Astrocyte (in vitro differentiated cells and primary cell): ENCODE data around the gene PSMD2. TPM values are rescaled to one million over a fixed set of nuclear protein-coding genes. Genes with fewer than 3 reads are reported as not detected.

ENCODE experiments used
- DNase-seq: peaks from one replicate; pipeline ENCODE4 v3.0.0-alpha.2; 2010; ENCODE audit warnings: low read depth
- FAIRE-seq: peaks from 2 replicates; lab custom pipeline; 2011; peaks lifted over from hg19 to GRCh38; lab: Jason Lieb, UNC
- H2AFZ ChIP-seq: 2 replicates; pipeline ENCODE4 v1.6.0; 2012; ENCODE audit warnings: low read depth, low read length, inconsistent platforms
- H3K27ac ChIP-seq: 2 replicates; pipeline ENCODE4 v1.5.1; 2011; ENCODE audit warnings: low read depth, low read length, inconsistent platforms
- H3K27me3 ChIP-seq: 2 replicates; pipeline ENCODE4 v1.6.0; 2011; ENCODE audit warnings: low read length, inconsistent platforms; ENCODE audit not compliant: insufficient read depth
- H3K36me3 ChIP-seq: 2 replicates; pipeline ENCODE4 v1.5.1; 2011; ENCODE audit warnings: low read length, inconsistent platforms; ENCODE audit not compliant: insufficient read depth
- H3K4me1 ChIP-seq: 2 replicates; pipeline ENCODE4 v1.5.1; 2011; ENCODE audit warnings: low read length, inconsistent platforms; ENCODE audit not compliant: insufficient read depth
- H3K4me2 ChIP-seq: 2 replicates; pipeline ENCODE4 v1.6.0; 2012; ENCODE audit warnings: low read length, inconsistent platforms
- H3K4me3 ChIP-seq: 2 replicates; pipeline ENCODE4 v1.5.1; 2011; ENCODE audit warnings: low read depth, mild to moderate bottlenecking, low read length, inconsistent platforms; ENCODE audit not compliant: insufficient read depth
- H3K79me2 ChIP-seq: 2 replicates; pipeline ENCODE4 v1.6.0; 2012; ENCODE audit warnings: mild to moderate bottlenecking, low read length, inconsistent platforms; ENCODE audit not compliant: insufficient read depth
- H3K9ac ChIP-seq: 2 replicates; pipeline ENCODE4 v1.6.0; 2012; ENCODE audit warnings: mild to moderate bottlenecking, low read length, inconsistent platforms
- H3K9me3 ChIP-seq: 2 replicates; pipeline ENCODE4 v1.5.1; 2012; ENCODE audit warnings: low read depth, mild to moderate bottlenecking, low read length, inconsistent platforms; ENCODE audit not compliant: insufficient read depth
- H4K20me1 ChIP-seq: 2 replicates; pipeline ENCODE4 v1.6.0; 2012; ENCODE audit warnings: low read length, inconsistent platforms; ENCODE audit not compliant: insufficient read depth
- H3K27ac Mint-ChIP-seq: one replicate; pipeline ENCODE4 v1.8.0; 2021; ENCODE audit warnings: mild to moderate bottlenecking, mixed read lengths; ENCODE audit not compliant: unreplicated experiment
- H3K27me3 Mint-ChIP-seq: one replicate; pipeline ENCODE4 v1.8.0; 2021; ENCODE audit warnings: low read depth, mixed read lengths; ENCODE audit not compliant: unreplicated experiment
- H3K36me3 Mint-ChIP-seq: one replicate; pipeline ENCODE4 v1.8.0; 2021; ENCODE audit warnings: low read depth, mixed read lengths; ENCODE audit not compliant: unreplicated experiment
- H3K4me1 Mint-ChIP-seq: one replicate; pipeline ENCODE4 v1.8.0; 2021; ENCODE audit warnings: low read depth, mixed read lengths; ENCODE audit not compliant: unreplicated experiment
- H3K4me3 Mint-ChIP-seq: one replicate; pipeline ENCODE4 v1.8.0; 2021; ENCODE audit warnings: mild to moderate bottlenecking, moderate library complexity, mixed read lengths; ENCODE audit not compliant: unreplicated experiment
- H3K9me3 Mint-ChIP-seq: one replicate; pipeline ENCODE4 v1.8.0; 2021; ENCODE audit warnings: mild to moderate bottlenecking, mixed read lengths; ENCODE audit not compliant: unreplicated experiment
- EZH2 ChIP-seq: IDR thresholded peaks from 2 replicates; pipeline ENCODE4 v1.6.1; 2012; ENCODE audit warnings: mild to moderate bottlenecking, low read length, inconsistent platforms; ENCODE audit not compliant: insufficient read depth
- total RNA-seq: library from RNA; stranded (reverse); gene quantifications from 2 replicates; pipeline ENCODE4 v1.2.1, GENCODE V29; 2021
- TF ChIP-seq, protein P1 (sequence below): IDR thresholded peaks from 2 replicates; pipeline ENCODE4 v1.5.1; 2011; ENCODE audit warnings: low read depth, mild to moderate bottlenecking, inconsistent platforms, low read length, moderate library complexity; ENCODE audit not compliant: insufficient read depth

The PSMD2 gene
- total RNA-seq, 1 donor from 2014 or later, result 588 TPM

DNA sequence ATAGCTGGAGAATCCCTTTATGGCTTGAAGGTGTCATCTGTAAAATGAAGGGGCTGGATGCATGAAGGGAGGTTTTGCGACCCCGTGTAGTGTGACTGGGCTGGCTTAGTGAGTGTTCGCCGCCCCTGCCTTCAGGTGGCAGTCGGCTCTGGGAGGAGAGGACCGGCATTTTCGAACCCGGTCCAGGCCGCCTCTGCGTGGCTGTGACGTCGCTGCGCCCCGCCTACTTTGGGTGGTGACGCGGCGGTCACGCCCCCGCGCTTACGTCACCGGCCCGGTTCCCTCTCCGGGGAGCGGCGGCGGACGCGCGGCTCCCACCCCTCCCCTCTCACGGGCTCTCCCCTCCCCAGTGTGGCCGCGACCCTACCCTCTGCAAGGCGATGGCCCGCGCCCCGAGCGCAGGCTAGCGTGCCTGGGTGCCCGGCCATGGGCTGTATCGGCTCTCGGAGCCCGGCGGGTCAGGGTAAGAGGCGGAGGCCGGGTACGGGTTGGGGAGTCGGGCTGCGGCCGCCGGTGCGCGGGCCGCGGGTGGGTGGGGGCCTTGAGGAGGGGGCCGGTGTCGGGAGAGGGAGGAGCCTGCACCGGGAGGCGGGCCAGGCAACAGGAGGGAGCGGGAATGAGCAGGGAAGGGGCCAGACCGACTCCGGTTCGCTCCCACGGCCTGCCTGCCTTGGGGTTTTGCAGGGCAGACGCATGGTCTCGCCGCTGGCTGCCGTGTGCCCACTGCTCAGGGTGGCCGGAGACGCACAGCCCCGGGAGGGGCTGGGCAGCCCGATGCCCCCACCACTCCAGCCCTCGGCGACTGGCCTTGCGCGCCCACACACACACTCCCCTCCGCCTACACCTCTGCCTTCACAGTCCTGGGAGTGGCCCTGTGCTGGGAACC is 36.9 kb downstream of the PSMD2 start:
- Histone ChIP-seq H3K4me1 (peaks cover 85% of the 10 kb centered on the region), H3K27me3 (no peaks in the 10 kb centered on the region), H2AFZ (no peak overlapping the region), H3K9ac (peak overlapping the region; percentile 84), H3K79me2 (peaks cover 49% of the 10 kb centered on the region), H3K27ac (peak overlapping the region; percentile 96), H3K4me2 (peak overlapping the region; percentile 89), H3K9me3 (no peaks in the 10 kb centered on the region), H3K4me3 (peak overlapping the region; percentile 62), H3K36me3 (peaks cover 35% of the 10 kb centered on the region), H4K20me1 (peaks cover 61% of the 10 kb centered on the region)
- TF ChIP-seq EZH2, result no peak
- TF ChIP-seq, protein P1, sequence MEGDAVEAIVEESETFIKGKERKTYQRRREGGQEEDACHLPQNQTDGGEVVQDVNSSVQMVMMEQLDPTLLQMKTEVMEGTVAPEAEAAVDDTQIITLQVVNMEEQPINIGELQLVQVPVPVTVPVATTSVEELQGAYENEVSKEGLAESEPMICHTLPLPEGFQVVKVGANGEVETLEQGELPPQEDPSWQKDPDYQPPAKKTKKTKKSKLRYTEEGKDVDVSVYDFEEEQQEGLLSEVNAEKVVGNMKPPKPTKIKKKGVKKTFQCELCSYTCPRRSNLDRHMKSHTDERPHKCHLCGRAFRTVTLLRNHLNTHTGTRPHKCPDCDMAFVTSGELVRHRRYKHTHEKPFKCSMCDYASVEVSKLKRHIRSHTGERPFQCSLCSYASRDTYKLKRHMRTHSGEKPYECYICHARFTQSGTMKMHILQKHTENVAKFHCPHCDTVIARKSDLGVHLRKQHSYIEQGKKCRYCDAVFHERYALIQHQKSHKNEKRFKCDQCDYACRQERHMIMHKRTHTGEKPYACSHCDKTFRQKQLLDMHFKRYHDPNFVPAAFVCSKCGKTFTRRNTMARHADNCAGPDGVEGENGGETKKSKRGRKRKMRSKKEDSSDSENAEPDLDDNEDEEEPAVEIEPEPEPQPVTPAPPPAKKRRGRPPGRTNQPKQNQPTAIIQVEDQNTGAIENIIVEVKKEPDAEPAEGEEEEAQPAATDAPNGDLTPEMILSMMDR, result no peak
- Mint-ChIP-seq H3K27me3 (no peaks in the 10 kb centered on the region), H3K4me3 (peak overlapping the region; percentile 86), H3K9me3 (no peaks in the 10 kb centered on the region), H3K36me3 (peaks cover 26% of the 10 kb centered on the region), H3K27ac (peak overlapping the region; percentile 92), H3K4me1 (peaks cover 70% of the 10 kb centered on the region)
- FAIRE-seq (no peak), DNase-seq (peak; percentile 61)

- Mint-ChIP-seq H3K4me3 (peak overlapping the region; percentile 86), H3K27me3 (no peaks in the 10 kb centered on the region), H3K9me3 (no peaks in the 10 kb centered on the region), H3K4me1 (peaks cover 71% of the 10 kb centered on the region), H3K36me3 (peaks cover 26% of the 10 kb centered on the region), H3K27ac (peak overlapping the region; percentile 91)
- no peak for TF ChIP-seq EZH2
- TF ChIP-seq, protein P1, result no peak
- Histone ChIP-seq H2AFZ (no peak overlapping the region), H3K9me3 (no peaks in the 10 kb centered on the region), H3K4me2 (peak overlapping the region; percentile 89), H3K27me3 (no peaks in the 10 kb centered on the region), H3K79me2 (peaks cover 44% of the 10 kb centered on the region), H3K4me3 (peak overlapping the region; percentile 62), H4K20me1 (peaks cover 60% of the 10 kb centered on the region), H3K36me3 (peaks cover 27% of the 10 kb centered on the region), H3K4me1 (peaks cover 78% of the 10 kb centered on the region), H3K9ac (peak overlapping the region; percentile 84), H3K27ac (peak overlapping the region; percentile 96)
- DNase-seq, result peak; percentile 62
- FAIRE-seq, result peak; percentile 80
These were observed 37.7 kb downstream of the PSMD2 start for GRCh38 chr3:184336547-184337398.
